Muscle layer of colon (tissue), 2 donors: Measurements from ENCODE around the gene CLIC1.
A peak's percentile ranks its signal among the peaks of the same experiment; 100 is the strongest.

Source experiments
- H3K27ac ChIP-seq: one replicate; pipeline ENCODE4 v1.7.0; 2013; ENCODE audit warnings: low read depth, mild to moderate bottlenecking, low read length, moderate library complexity
- H3K27me3 ChIP-seq, 2 donors: one replicate each; pipeline ENCODE4 v1.7.0; 2013; ENCODE audit warnings: low read length in 2 of 2, mild to moderate bottlenecking in 2 of 2; ENCODE audit not compliant: insufficient read depth in 2 of 2, control insufficient read depth in 1 of 2
- H3K36me3 ChIP-seq: one replicate; pipeline ENCODE4 v1.7.0; 2013; ENCODE audit warnings: mild to moderate bottlenecking, low read length; ENCODE audit not compliant: insufficient read depth
- H3K4me1 ChIP-seq: one replicate; pipeline ENCODE4 v1.7.0; 2013; ENCODE audit warnings: mild to moderate bottlenecking, low read length; ENCODE audit not compliant: insufficient read depth
- H3K4me3 ChIP-seq, 2 donors: one replicate each; pipeline ENCODE4 v1.7.0; 2013; ENCODE audit warnings: low read length in 2 of 2, low read depth in 1 of 2, mild to moderate bottlenecking in 1 of 2, moderate library complexity in 1 of 2
- H3K9ac ChIP-seq: one replicate; pipeline ENCODE4 v1.7.0; 2013; ENCODE audit warnings: low read length
- H3K9me3 ChIP-seq: one replicate; pipeline ENCODE4 v1.7.0; 2013; ENCODE audit warnings: mild to moderate bottlenecking, low read length
- donor health status: abdominal sarcoma.
- donor health status: Adenocarcinoma of cecum.

Gene CLIC1

GRCh38 chr6:31749301-31750036 is 13.1 kb upstream of the CLIC1 start:
- peaks cover 7% of the 10 kb centered on the region for H3K4me1 ChIP-seq
- no peak overlapping the region for H3K4me3 ChIP-seq
- no peak overlapping the region for H3K9ac ChIP-seq
- H3K27me3 ChIP-seq = no peaks in the 10 kb centered on the region
- no peak overlapping the region for H3K27ac ChIP-seq
- H3K36me3 ChIP-seq = no peaks in the 10 kb centered on the region
- H3K9me3 ChIP-seq = no peaks in the 10 kb centered on the region

GRCh38 chr6:31744422-31744821 is 8.1 kb upstream of the CLIC1 start:
- no peak overlapping the region for H3K4me3 ChIP-seq
- H3K9ac ChIP-seq = no peak overlapping the region
- no peak overlapping the region for H3K27ac ChIP-seq
- H3K27me3 ChIP-seq = no peaks in the 10 kb centered on the region
- peaks cover 7% of the 10 kb centered on the region for H3K4me1 ChIP-seq
- H3K36me3 ChIP-seq = no peaks in the 10 kb centered on the region
- H3K9me3 ChIP-seq = no peaks in the 10 kb centered on the region

GRCh38 chr6:31742894-31743293 is 6.6 kb upstream of the CLIC1 start:
- no peaks in the 10 kb centered on the region for H3K27me3 ChIP-seq
- H3K27ac ChIP-seq = no peak overlapping the region
- no peaks in the 10 kb centered on the region for H3K9me3 ChIP-seq
- H3K9ac ChIP-seq = no peak overlapping the region
- no peaks in the 10 kb centered on the region for H3K36me3 ChIP-seq
- peaks cover 12% of the 10 kb centered on the region for H3K4me1 ChIP-seq
- no peak overlapping the region for H3K4me3 ChIP-seq

GRCh38 chr6:31741815-31742214 is 5.5 kb upstream of the CLIC1 start:
- no peak overlapping the region for H3K4me3 ChIP-seq
- H3K27ac ChIP-seq = no peak overlapping the region
- no peaks in the 10 kb centered on the region for H3K27me3 ChIP-seq
- H3K4me1 ChIP-seq = peaks cover 13% of the 10 kb centered on the region
- no peaks in the 10 kb centered on the region for H3K36me3 ChIP-seq
- H3K9me3 ChIP-seq = no peaks in the 10 kb centered on the region
- no peak overlapping the region for H3K9ac ChIP-seq

GRCh38 chr6:31740397-31741223 is 4.3 kb upstream of the CLIC1 start:
- peak overlapping the region; percentile 85 to 86 for H3K4me3 ChIP-seq
- H3K4me1 ChIP-seq = peaks cover 16% of the 10 kb centered on the region
- peak overlapping the region; percentile 61 for H3K9ac ChIP-seq
- peak overlapping the region; percentile 53 for H3K27ac ChIP-seq
- no peaks in the 10 kb centered on the region for H3K9me3 ChIP-seq
- no peaks in the 10 kb centered on the region for H3K27me3 ChIP-seq
- H3K36me3 ChIP-seq = no peaks in the 10 kb centered on the region

- Histone ChIP-seq H3K9me3 (no peaks in the 10 kb centered on the region), H3K9ac (peak within 1 kb of the TSS; percentile 61), H3K27ac (peak within 1 kb of the TSS; percentile 53), H3K4me1 (peaks cover 20% of the 10 kb centered on the region), H3K36me3 (no peaks in the 10 kb centered on the region), H3K4me3 (peak within 1 kb of the TSS; percentile 85 to 86), H3K27me3 (no peaks in the 10 kb centered on the region)
Measured at GRCh38 chr6:31739639-31740396, 3.5 kb upstream of the CLIC1 start, which contains the start of gene MSH5. Gene MSH5 (plus strand): TSS chr6:31740005. CDS start chr6:31740467, 462 bp downstream.

- Histone ChIP-seq H3K27me3 (no peaks in the 10 kb centered on the region), H3K4me1 (peaks cover 29% of the 10 kb centered on the region), H3K27ac (peak overlapping the region; percentile 25), H3K9ac (no peak overlapping the region), H3K4me3 (no peak overlapping the region), H3K36me3 (peaks cover 11% of the 10 kb centered on the region), H3K9me3 (no peaks in the 10 kb centered on the region)
Measured at GRCh38 chr6:31737991-31738979, 2.0 kb upstream of the CLIC1 start.

GRCh38 chr6:31737315-31737990 is 1.1 kb upstream of the CLIC1 start:
- Histone ChIP-seq H3K27ac (peak overlapping the region; percentile 25), H3K9me3 (no peaks in the 10 kb centered on the region), H3K4me3 (no peak overlapping the region), H3K9ac (no peak overlapping the region), H3K36me3 (peaks cover 17% of the 10 kb centered on the region), H3K27me3 (no peaks in the 10 kb centered on the region), H3K4me1 (peaks cover 29% of the 10 kb centered on the region)

GRCh38 chr6:31736768-31737314 is 511 bp upstream of the CLIC1 start:
- Histone ChIP-seq H3K9ac (peak overlapping the region; percentile 98), H3K9me3 (no peaks in the 10 kb centered on the region), H3K36me3 (peaks cover 23% of the 10 kb centered on the region), H3K4me1 (peaks cover 29% of the 10 kb centered on the region), H3K27me3 (no peaks in the 10 kb centered on the region), H3K4me3 (peak overlapping the region; percentile 83 to 95), H3K27ac (peak overlapping the region; percentile 92)
